Lower leg skin (tissue), 4 donors: ENCODE measurements around the gene TNP1. TPM values are rescaled to one million over a fixed set of nuclear protein-coding genes. Genes with fewer than 3 reads are reported as not detected.

Source experiments
- DNase-seq, 2 donors: peaks; one replicate each; pipeline ENCODE4 v3.0.0-alpha.2; 2019; ENCODE audit warnings: low spot score in 2 of 2
- H3K4me3 ChIP-seq: fragments of 200-600 bp; sonication (generic); 2 replicates; pipeline ENCODE4 v1.5.1; 2017; ENCODE audit warnings: mild to moderate bottlenecking, low read depth; ENCODE audit not compliant: poor library complexity, severe bottlenecking
- POLR2A ChIP-seq, 2 donors: fragments of 450-650 bp; IDR thresholded peaks; one replicate each; pipeline ENCODE4 v1.6.1; 2016 to 2017; ENCODE audit warnings: antibody characterized with exemption in 2 of 2, mild to moderate bottlenecking in 1 of 2, moderate library complexity in 1 of 2
- WGBS, 2 donors: methylation state at CpG; one replicate each; pipeline ENCODE4 v1.1.5; 2018; 5-methylcytosine and 5-hydroxymethylcytosine counted together
- intact Hi-C: fragments of 100-400 bp; cut with DNase I; formaldehyde crosslinking; loops from one replicate; pipeline ENCODE4 v1.15.0; 2023; ENCODE audit warnings: low total_unique reads
- total RNA-seq, 4 donors: library from RNA; depleted of rRNA; stranded (reverse); fragments of >200 nt; gene quantifications; one replicate each; pipeline ENCODE4 v1.1.0, GENCODE V29; 2016
- TF ChIP-seq, protein P1 (sequence below), 3 donors: fragments of 450-650 bp; IDR thresholded peaks; one replicate each; pipeline ENCODE4 v1.5.1; 2016; ENCODE audit warnings: antibody characterized with exemption in 3 of 3, mild to moderate bottlenecking in 3 of 3, moderate library complexity in 2 of 3

Gene TNP1
- total RNA-seq, 4 donors from 2014 or later = not detected

DNA sequence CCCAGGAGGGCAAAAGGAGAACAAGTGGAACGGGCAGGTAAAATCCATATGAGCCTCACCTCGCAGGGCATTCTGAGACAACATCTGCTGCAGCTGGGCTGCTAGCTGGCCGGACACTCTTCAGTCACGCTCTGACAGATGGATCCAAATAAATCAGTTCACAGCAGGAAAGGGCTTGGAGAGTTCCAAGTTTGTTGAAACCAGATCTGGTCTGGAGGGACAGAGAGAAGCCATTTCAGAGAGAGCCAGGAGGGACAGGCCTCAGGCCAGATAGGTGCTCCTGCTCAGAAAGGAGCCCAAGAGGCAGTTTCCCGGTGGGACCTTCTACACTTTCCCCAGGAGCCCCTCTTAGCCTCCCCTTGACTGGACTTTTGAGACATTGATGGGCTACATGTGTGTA is 28.2 kb upstream of the TNP1 start:
- DNase-seq = no peak
- intact Hi-C loops = no loop called here
- WGBS, 2 donors = 94 to 95% methylated on average over 5 of the region's 5 CpGs
- H3K4me3 ChIP-seq = no peak overlapping the region
- no peak for TF ChIP-seq POLR2A (IDR thresholded peaks at IDR 0.05)
- TF ChIP-seq, protein P1, sequence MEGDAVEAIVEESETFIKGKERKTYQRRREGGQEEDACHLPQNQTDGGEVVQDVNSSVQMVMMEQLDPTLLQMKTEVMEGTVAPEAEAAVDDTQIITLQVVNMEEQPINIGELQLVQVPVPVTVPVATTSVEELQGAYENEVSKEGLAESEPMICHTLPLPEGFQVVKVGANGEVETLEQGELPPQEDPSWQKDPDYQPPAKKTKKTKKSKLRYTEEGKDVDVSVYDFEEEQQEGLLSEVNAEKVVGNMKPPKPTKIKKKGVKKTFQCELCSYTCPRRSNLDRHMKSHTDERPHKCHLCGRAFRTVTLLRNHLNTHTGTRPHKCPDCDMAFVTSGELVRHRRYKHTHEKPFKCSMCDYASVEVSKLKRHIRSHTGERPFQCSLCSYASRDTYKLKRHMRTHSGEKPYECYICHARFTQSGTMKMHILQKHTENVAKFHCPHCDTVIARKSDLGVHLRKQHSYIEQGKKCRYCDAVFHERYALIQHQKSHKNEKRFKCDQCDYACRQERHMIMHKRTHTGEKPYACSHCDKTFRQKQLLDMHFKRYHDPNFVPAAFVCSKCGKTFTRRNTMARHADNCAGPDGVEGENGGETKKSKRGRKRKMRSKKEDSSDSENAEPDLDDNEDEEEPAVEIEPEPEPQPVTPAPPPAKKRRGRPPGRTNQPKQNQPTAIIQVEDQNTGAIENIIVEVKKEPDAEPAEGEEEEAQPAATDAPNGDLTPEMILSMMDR (IDR thresholded peaks at IDR 0.05) = no peak

DNA sequence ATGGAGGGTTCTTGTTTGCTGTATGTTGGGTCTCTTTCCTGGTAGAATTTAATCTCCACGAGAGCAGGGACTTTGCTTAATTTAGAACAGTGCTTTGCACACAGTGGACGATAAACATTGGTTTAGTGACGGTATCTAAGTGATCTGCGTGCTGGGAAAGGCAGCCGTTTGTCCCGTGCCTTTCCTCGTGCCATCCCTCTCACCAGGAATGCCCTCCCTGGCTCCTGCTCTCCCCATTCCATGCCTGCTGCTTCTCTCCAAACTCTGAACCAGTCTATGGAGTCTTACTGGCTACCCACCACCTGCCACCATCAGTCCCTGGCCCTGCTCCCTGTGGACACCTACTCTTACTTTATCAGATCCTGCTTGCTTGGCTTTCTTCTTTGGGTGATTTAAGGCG is 27.3 kb upstream of the TNP1 start:
- no peak overlapping the region for H3K4me3 ChIP-seq
- TF ChIP-seq POLR2A (IDR thresholded peaks at IDR 0.05) = no peak
- TF ChIP-seq, protein P1 (IDR thresholded peaks at IDR 0.05) = no peak
- intact Hi-C loops = no loop called here
- WGBS, 2 donors = 93 to 94% methylated on average over 8 of the region's 8 CpGs
- no peak for DNase-seq

DNA sequence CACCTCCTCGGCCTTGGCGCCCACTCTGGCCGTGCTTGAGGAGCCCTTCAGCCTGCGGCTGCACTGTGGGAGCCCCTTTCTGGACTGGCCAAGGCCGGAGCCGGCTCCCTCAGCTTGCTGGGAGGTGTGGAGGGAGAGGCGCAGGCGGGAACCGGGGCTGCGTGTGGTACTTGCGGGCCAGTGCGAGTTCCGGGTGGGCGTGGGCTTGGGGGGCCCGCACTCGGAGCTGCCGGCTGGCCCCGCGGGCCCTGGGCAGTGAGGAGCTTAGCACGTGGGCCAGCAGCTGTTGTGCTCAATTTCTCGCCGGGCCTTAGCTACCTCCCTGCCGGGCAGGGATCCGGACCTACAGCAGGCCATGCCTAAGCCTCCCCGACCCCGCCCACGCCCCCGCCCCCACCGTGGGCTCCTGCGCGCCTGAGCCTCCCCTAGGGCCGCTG is 25.3 kb upstream of the TNP1 start:
- intact Hi-C loops = no loop called here
- TF ChIP-seq, protein P1 (IDR thresholded peaks at IDR 0.05) = no peak
- TF ChIP-seq POLR2A (IDR thresholded peaks at IDR 0.05) = no peak
- WGBS, 2 donors = 97 to 98% methylated on average over 7 to 22 of the region's 32 CpGs
- peak in 1 of 2 donors; percentile 83 for DNase-seq
- no peak overlapping the region for H3K4me3 ChIP-seq

DNA sequence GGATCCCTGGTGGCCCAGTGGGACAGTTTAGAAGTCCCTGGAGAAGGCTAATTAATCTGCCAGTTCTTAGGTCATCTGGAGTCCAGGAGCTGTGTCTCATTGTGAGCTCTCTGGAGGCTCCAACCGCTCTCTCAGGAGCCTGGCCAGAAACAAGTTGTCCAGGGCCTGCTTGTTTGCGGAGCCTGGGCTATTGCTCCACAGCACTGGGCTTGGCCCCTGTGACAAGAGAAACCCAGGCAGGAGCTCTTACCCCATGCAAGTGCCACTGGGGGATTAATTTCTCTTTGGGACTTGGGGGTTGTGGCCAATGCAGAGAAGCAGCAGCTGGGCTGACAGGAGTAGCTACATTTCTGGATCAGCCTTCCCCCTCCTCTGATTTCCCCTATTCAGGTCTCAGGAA is 24.5 kb upstream of the TNP1 start:
- intact Hi-C loops = no loop called here
- DNase-seq = peak in 1 of 2 donors; percentile 82
- no peak overlapping the region for H3K4me3 ChIP-seq
- WGBS, 2 donors = 100% methylated on average over 2 of the region's 2 CpGs
- TF ChIP-seq POLR2A (IDR thresholded peaks at IDR 0.05) = no peak
- TF ChIP-seq, protein P1 (IDR thresholded peaks at IDR 0.05) = no peak

DNA sequence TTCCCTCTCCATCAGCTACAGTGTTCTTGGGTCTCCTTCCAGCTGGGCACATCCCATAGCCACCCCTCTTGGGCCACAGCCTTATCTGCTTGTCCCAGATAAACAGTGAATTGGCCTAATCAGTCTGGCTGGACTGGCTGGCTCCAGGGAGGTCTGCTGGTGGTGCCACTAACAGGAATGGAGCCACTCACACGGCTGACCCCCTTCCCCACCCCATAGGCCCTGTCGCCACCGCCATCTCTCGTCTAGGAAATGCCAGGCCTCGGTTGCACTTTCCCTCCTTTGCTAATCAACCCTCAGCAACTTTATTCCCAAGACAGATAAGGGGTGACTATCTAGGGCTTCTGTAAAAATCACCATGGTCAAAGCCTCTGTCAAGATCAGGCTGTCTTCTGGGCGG is 23.0 kb upstream of the TNP1 start:
- TF ChIP-seq, protein P1 (IDR thresholded peaks at IDR 0.05) = no peak
- no peak for TF ChIP-seq POLR2A (IDR thresholded peaks at IDR 0.05)
- DNase-seq = no peak
- no peak overlapping the region for H3K4me3 ChIP-seq
- 99 to 100% methylated on average over 6 of the region's 6 CpGs for WGBS, 2 donors
- intact Hi-C loops = no loop called here

DNA sequence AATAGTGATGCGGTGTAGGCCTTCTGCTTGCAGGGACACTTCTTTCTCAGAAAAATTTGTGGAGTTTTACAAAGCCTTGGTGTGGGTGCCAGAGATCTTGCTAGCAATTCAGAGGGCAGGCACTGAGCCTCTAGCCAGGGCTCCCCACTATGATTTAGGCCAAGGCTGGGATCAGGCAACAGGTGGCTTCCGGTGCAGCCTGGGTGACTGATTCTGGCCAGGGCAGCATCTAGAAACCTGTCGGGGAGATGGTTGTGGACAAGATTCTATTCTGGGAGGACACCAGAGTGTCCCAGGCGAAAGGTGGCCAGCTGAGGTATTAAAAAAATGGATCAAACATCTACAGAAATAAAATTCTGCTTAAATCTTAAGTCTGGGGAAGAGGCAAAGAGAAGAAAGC is 21.5 kb upstream of the TNP1 start:
- intact Hi-C loops = no loop called here
- no peak overlapping the region for H3K4me3 ChIP-seq

More for the DNA sequence above, 21.5 kb upstream of the TNP1 start:
- no peak for DNase-seq
- TF ChIP-seq POLR2A (IDR thresholded peaks at IDR 0.05) = no peak
- TF ChIP-seq, protein P1 (IDR thresholded peaks at IDR 0.05) = no peak
- WGBS, 2 donors = 72 to 82% methylated on average over 4 of the region's 4 CpGs
